Measurements from ENCODE around the gene RBM4. TPM values are rescaled to one million over a fixed set of nuclear protein-coding genes. Genes with fewer than 3 reads are reported as not detected.
A peak's percentile ranks its signal among the peaks of the same experiment; 100 is the strongest.

The RBM4 gene
- total and polyA plus RNA-seq, 9 donors: 64.0 to 177 (median 121) TPM

- peak; percentile 85 to 91 (median 86) for DNase-seq
- intact Hi-C loops (cut with DNase I): no loop called here
- H3K4me1 ChIP-seq (ENCODE audit: insufficient read depth): peaks cover 3% of the 10 kb centered on the region
- WGBS, 3 donors: 6 to 12% (median 8%) methylated on average over 8 of the region's 8 CpGs
- H3K27me3 ChIP-seq: no peaks in the 10 kb centered on the region
- H3K27ac ChIP-seq: peak overlapping the region; percentile 13 to 61
- H3K9me3 ChIP-seq: no peaks in the 10 kb centered on the region
- H3K36me3 ChIP-seq: no peaks in the 10 kb centered on the region
- H3K4me3 ChIP-seq: no peak overlapping the region
- TF ChIP-seq POLR2A (IDR thresholded peaks at IDR 0.05) (no peak), EP300 (IDR thresholded peaks at IDR 0.05) (no peak), CTCF (IDR thresholded peaks at IDR 0.05) (no peak)
These were observed 31.2 kb upstream of the RBM4 start for GRCh38 chr11:66607126-66607834.

- no peak overlapping the region for H3K27ac ChIP-seq
- TF ChIP-seq POLR2A (IDR thresholded peaks at IDR 0.05): no peak
- no peak for TF ChIP-seq EP300 (IDR thresholded peaks at IDR 0.05)
- no peak for TF ChIP-seq CTCF (IDR thresholded peaks at IDR 0.05)
- H3K9me3 ChIP-seq: no peaks in the 10 kb centered on the region
- peaks cover 3% of the 10 kb centered on the region for H3K4me1 ChIP-seq (ENCODE audit: insufficient read depth)
- no peaks in the 10 kb centered on the region for H3K36me3 ChIP-seq
- H3K4me3 ChIP-seq: no peak overlapping the region
- 54 to 72% (median 54%) methylated on average over 4 of the region's 4 CpGs for WGBS, 3 donors
- intact Hi-C loops (cut with DNase I): no loop called here
- DNase-seq: no peak
- H3K27me3 ChIP-seq: no peaks in the 10 kb centered on the region
These were observed 28.5 kb upstream of the RBM4 start for GRCh38 chr11:66609721-66610617.

- H3K4me3 ChIP-seq: no peak overlapping the region
- intact Hi-C loops (cut with DNase I): no loop called here
- H3K27ac ChIP-seq: no peak overlapping the region
- WGBS, 3 donors: 76 to 88% (median 84%) methylated on average over 1 of the region's 1 CpG
- TF ChIP-seq CTCF (IDR thresholded peaks at IDR 0.05) (no peak), EP300 (IDR thresholded peaks at IDR 0.05) (no peak), POLR2A (IDR thresholded peaks at IDR 0.05) (no peak)
- H3K36me3 ChIP-seq: no peaks in the 10 kb centered on the region
- H3K27me3 ChIP-seq: no peaks in the 10 kb centered on the region
- H3K9me3 ChIP-seq: no peaks in the 10 kb centered on the region
- peaks cover 2% of the 10 kb centered on the region for H3K4me1 ChIP-seq (ENCODE audit: insufficient read depth)
- no peak for DNase-seq
These were observed 26.0 kb upstream of the RBM4 start for GRCh38 chr11:66612458-66612857.

GRCh38 chr11:66614073-66614472 is 24.4 kb upstream of the RBM4 start:
- Histone ChIP-seq H3K4me1 (ENCODE audit: insufficient read depth) (peaks cover 12% of the 10 kb centered on the region), H3K4me3 (no peak overlapping the region), H3K27ac (no peak overlapping the region), H3K36me3 (no peaks in the 10 kb centered on the region), H3K27me3 (no peaks in the 10 kb centered on the region), H3K9me3 (no peaks in the 10 kb centered on the region)
- 78 to 86% (median 80%) methylated on average over 13 of the region's 13 CpGs for WGBS, 3 donors
- DNase-seq: no peak
- TF ChIP-seq EP300 (IDR thresholded peaks at IDR 0.05) (no peak), CTCF (IDR thresholded peaks at IDR 0.05) (no peak), POLR2A (IDR thresholded peaks at IDR 0.05) (no peak)
- intact Hi-C loops (cut with DNase I): no loop called here
